Breast epithelium (tissue), 4 donors: Measurements from ENCODE around the gene GINM1. TPM values are rescaled to one million over a fixed set of nuclear protein-coding genes. Genes with fewer than 3 reads are reported as not detected.

Experiments
- DNase-seq, 2 donors: peaks; one replicate each; pipeline ENCODE4 v3.0.0-alpha.2; 2019; ENCODE audit warnings: low spot score in 2 of 2
- H3K27ac ChIP-seq, 2 donors: fragments of 200-600 bp; sonication (generic) in 1 of 2; one replicate each; pipeline ENCODE4 v1.5.1; 2016 to 2019; ENCODE audit warnings: mild to moderate bottlenecking in 1 of 2
- H3K27me3 ChIP-seq, 2 donors: fragments of 200-600 bp; sonication (generic) in 1 of 2; one replicate each; pipeline versions ENCODE4 v1.5.1 to v1.6.0; 2017 to 2019; ENCODE audit warnings: control low read depth in 1 of 2, mild to moderate bottlenecking in 1 of 2
- H3K36me3 ChIP-seq: fragments of 200-600 bp; one replicate; pipeline ENCODE4 v1.5.1; 2019
- H3K4me1 ChIP-seq, 2 donors: fragments of 200-600 bp; sonication (generic); one replicate each; pipeline ENCODE4 v1.5.1; 2016 to 2019; ENCODE audit warnings: control low read depth in 1 of 2
- H3K4me3 ChIP-seq, 3 donors: fragments of 200-600 bp; sonication (generic); 1 replicate in 2 of 3; 2 replicates in 1 of 3; pipeline ENCODE4 v1.5.1; 2016 to 2019; ENCODE audit warnings: mild to moderate bottlenecking in 3 of 3, moderate library complexity in 2 of 3
- H3K9me3 ChIP-seq, 2 donors: fragments of 200-600 bp; sonication (generic) in 1 of 2; one replicate each; pipeline ENCODE4 v1.5.1; 2016 to 2019; ENCODE audit warnings: control low read depth in 1 of 2
- POLR2A ChIP-seq: fragments of 450-650 bp; IDR thresholded peaks from one replicate; pipeline ENCODE4 v1.6.1; 2016; ENCODE audit warnings: antibody characterized with exemption, mild to moderate bottlenecking, moderate library complexity
- POLR2AphosphoS5 ChIP-seq, 3 donors: sonication (generic); formaldehyde crosslinking; IDR thresholded peaks; one replicate each; pipeline ENCODE4 v1.6.1; 2017; ENCODE audit warnings: antibody characterized with exemption in 3 of 3
- intact Hi-C: fragments of 100-400 bp; cut with DNase I; formaldehyde crosslinking; loops from one replicate; pipeline ENCODE4 v1.15.1; 2023; ENCODE audit warnings: low total_unique reads
- total RNA-seq, 3 donors: library from RNA; depleted of rRNA; stranded (reverse); fragments of >200 nt; gene quantifications; one replicate each; pipeline ENCODE4 v1.1.0, GENCODE V29; 2016
- TF ChIP-seq, protein P1 (sequence below), 3 donors: fragments of 450-650 bp; IDR thresholded peaks; one replicate each; pipeline ENCODE4 v1.5.1; 2016 to 2017; ENCODE audit warnings: antibody characterized with exemption in 3 of 3, mild to moderate bottlenecking in 3 of 3, moderate library complexity in 3 of 3

Gene GINM1
- total RNA-seq, 3 donors from 2014 or later: 53.1 to 75.8 (median 54.7) TPM

DNA sequence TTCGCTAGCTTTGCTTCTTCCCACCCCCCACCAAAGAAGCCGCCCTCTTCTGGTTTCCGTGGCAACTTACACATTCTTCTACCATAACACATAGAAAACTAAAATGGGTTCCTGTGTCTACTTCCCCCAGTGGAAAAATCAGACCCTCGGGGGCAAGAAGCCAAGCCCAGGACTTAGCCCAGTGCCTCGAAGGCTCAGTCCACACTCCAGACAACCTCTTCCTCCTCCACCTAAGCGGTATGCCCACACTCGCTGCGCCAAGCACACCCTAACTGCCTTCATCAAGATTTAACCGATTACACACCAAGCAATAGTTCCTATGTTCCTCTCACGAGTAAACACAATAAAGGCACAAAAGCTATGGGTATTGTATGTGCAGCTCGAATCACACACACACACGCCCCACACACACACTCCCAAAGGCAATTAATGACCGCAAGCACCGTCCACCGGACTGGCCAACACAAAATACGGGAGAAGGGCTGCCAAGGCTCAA is 20.9 kb upstream of the GINM1 start:
- peaks cover 0 to 15% of the 10 kb centered on the region in 2 donors for H3K4me1 ChIP-seq
- no peaks in the 10 kb centered on the region for H3K9me3 ChIP-seq
- DNase-seq: peak in 1 of 2 donors; percentile 45
- peak overlapping the region; percentile 86 to 92 (median 87) for H3K4me3 ChIP-seq
- H3K27ac ChIP-seq: peak overlapping the region; percentile 98
- TF ChIP-seq POLR2A (no peak), POLR2AphosphoS5 (IDR thresholded peaks at IDR 0.05) (no peak)
- TF ChIP-seq, protein P1, sequence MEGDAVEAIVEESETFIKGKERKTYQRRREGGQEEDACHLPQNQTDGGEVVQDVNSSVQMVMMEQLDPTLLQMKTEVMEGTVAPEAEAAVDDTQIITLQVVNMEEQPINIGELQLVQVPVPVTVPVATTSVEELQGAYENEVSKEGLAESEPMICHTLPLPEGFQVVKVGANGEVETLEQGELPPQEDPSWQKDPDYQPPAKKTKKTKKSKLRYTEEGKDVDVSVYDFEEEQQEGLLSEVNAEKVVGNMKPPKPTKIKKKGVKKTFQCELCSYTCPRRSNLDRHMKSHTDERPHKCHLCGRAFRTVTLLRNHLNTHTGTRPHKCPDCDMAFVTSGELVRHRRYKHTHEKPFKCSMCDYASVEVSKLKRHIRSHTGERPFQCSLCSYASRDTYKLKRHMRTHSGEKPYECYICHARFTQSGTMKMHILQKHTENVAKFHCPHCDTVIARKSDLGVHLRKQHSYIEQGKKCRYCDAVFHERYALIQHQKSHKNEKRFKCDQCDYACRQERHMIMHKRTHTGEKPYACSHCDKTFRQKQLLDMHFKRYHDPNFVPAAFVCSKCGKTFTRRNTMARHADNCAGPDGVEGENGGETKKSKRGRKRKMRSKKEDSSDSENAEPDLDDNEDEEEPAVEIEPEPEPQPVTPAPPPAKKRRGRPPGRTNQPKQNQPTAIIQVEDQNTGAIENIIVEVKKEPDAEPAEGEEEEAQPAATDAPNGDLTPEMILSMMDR (IDR thresholded peaks at IDR 0.05): no peak
- H3K36me3 ChIP-seq: no peaks in the 10 kb centered on the region
- intact Hi-C loops: no loop called here
- no peaks in the 10 kb centered on the region for H3K27me3 ChIP-seq

DNA sequence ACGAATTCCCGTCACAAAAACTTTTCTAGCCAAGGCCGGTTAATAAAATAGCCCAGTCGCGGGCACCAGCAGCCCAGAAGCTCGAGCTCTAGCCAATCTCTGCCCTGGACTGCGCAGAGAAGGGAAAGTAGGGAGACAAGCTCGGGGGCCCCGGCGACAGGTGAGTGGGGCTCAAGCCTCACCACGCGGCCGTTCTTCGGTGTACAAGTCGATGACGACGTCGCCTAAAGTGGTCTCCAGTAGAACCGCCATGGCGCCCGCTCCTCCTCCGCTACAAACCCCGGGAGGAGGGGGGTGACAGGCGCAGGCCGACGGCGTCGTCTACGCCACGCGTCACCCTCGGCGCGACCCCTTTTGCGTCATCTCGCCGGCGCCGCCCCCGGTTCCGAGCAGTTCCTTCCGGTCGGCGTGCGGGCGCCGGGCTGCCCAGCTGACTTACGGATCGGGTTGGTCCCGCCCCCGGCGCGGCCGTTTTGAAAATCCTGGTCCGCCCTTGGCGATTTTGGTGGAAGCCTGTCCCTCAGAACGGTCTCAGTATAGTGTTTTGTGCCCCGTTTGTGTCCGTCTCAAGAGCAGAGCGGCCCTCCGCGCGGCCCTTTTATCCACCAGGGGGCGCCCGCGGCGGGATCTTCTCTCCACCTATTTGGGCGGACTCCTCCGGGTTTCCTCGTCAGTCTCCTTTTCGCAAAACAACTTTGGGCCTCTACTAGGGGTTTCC is 20.3 kb upstream of the GINM1 start, which contains the start of gene PPIL4:
TSS of gene PPIL4 (minus strand) at position 290 of the 718 bp plus-strand sequence. CDS start at position 252, 38 bp downstream.
- intact Hi-C loops: no loop called here
- Histone ChIP-seq H3K4me3 (peak within 1 kb of the TSS; percentile 86 to 92 (median 87)), H3K9me3 (no peaks in the 10 kb centered on the region), H3K27ac (peak within 1 kb of the TSS; percentile 98), H3K4me1 (peaks cover 0 to 15% of the 10 kb centered on the region in 2 donors), H3K36me3 (no peaks in the 10 kb centered on the region), H3K27me3 (no peaks in the 10 kb centered on the region)
- TF ChIP-seq, protein P1 (IDR thresholded peaks at IDR 0.05): peak; percentile 70 to 75 (median 73)
- TF ChIP-seq POLR2A (peak; percentile 81), POLR2AphosphoS5 (IDR thresholded peaks at IDR 0.05) (peak; percentile 90 to 99 (median 97))
- peak; percentile 94 to 96 for DNase-seq

DNA sequence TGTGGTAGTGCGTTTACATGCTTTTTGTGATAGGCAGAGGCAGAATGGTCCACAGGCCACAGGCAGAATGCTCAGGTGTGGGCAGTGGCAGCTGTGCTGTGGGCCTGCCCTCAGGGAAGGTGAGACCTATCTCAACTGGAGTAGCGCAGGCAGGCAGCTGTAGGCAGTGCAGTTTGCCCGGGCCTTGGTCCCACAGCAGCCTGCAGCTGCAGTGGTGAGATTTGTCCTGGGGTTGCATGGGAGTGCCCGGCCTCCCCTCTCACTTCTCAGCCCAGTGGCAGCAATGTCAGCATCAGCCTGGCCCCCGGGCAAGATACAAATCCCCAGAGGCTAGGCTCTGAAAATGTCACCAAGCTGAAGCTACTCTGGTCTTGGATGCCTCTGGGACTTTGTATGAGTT is 14.3 kb upstream of the GINM1 start:
- Histone ChIP-seq H3K4me1 (no peaks in the 10 kb centered on the region), H3K9me3 (no peaks in the 10 kb centered on the region), H3K27me3 (no peaks in the 10 kb centered on the region), H3K4me3 (no peak overlapping the region), H3K27ac (no peak overlapping the region), H3K36me3 (no peaks in the 10 kb centered on the region)
- TF ChIP-seq POLR2A (no peak), POLR2AphosphoS5 (IDR thresholded peaks at IDR 0.05) (no peak)
- TF ChIP-seq, protein P1 (IDR thresholded peaks at IDR 0.05): no peak
- intact Hi-C loops: no loop called here
- no peak for DNase-seq

DNA sequence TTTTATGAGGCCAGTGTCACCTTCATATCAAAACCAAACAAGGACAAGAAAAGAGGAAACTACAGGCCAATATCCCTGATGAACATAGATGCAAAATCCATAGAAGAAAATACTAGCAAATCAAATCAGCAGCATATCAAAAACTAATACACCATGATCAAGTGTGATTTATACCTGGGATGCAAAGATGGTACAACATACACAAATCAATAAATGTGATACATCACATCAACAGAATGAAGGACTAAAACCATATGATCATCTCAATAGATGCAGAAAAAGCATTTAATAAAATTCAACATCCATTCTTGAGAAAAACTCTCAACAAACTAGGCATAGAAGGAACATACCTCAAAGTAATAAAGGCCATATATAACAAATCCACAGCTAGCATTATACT is 8.1 kb upstream of the GINM1 start:
- H3K4me3 ChIP-seq: no peak overlapping the region
- no peaks in the 10 kb centered on the region for H3K9me3 ChIP-seq
- H3K4me1 ChIP-seq: no peaks in the 10 kb centered on the region
- TF ChIP-seq, protein P1 (IDR thresholded peaks at IDR 0.05): no peak
- no peak for TF ChIP-seq POLR2A
- no peak for TF ChIP-seq POLR2AphosphoS5 (IDR thresholded peaks at IDR 0.05)
- DNase-seq: no peak
- intact Hi-C loops: no loop called here
- H3K27ac ChIP-seq: no peak overlapping the region
- H3K36me3 ChIP-seq: no peaks in the 10 kb centered on the region
- H3K27me3 ChIP-seq: no peaks in the 10 kb centered on the region

DNA sequence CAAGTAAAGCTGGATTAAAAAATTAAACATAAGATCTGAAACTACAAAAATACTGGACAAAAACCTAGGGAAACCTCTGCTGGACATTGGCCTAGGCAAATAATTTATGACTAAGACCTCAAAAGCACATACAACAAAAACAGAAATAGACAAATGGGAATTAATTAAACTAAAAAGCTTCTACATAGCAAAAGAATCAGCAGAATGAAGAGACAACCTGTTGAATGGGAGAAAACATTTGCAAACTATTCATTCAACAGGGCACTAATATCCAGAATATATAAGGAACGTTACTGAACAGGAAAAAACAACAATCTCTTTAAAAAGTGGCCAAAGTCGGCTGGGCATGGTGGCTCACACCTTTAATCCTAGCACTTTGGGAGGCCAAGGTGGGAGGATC is 6.8 kb upstream of the GINM1 start:
- intact Hi-C loops: no loop called here
- H3K27ac ChIP-seq: no peak overlapping the region
- TF ChIP-seq, protein P1 (IDR thresholded peaks at IDR 0.05): no peak
- TF ChIP-seq POLR2AphosphoS5 (IDR thresholded peaks at IDR 0.05) (no peak), POLR2A (no peak)
- H3K9me3 ChIP-seq: no peaks in the 10 kb centered on the region
- H3K36me3 ChIP-seq: no peaks in the 10 kb centered on the region
- H3K4me3 ChIP-seq: no peak overlapping the region
- H3K27me3 ChIP-seq: no peaks in the 10 kb centered on the region
- H3K4me1 ChIP-seq: no peaks in the 10 kb centered on the region
- DNase-seq: no peak
